Stimulated activated naive CD8-positive, alpha-beta T cell treated with anti-CD3 and anti-CD28 coated beads, Interleukin-15, Interleukin-2, amounts not matched to agents 100 ng/mL and 50 ng/mL, for 24 hours (primary cell): ENCODE results near the gene FCN2.

ENCODE experiments used
- H3K27ac Mint-ChIP-seq: one replicate; pipeline ENCODE4 v1.8.0; 2021; ENCODE audit warnings: mild to moderate bottlenecking, mixed read lengths
- H3K27me3 Mint-ChIP-seq: one replicate; pipeline ENCODE4 v1.8.0; 2021; ENCODE audit warnings: mixed read lengths
- H3K36me3 Mint-ChIP-seq: one replicate; pipeline ENCODE4 v1.8.0; 2021; ENCODE audit warnings: low read depth, mixed read lengths
- H3K4me1 Mint-ChIP-seq: one replicate; pipeline ENCODE4 v1.8.0; 2021; ENCODE audit warnings: low read depth, mixed read lengths
- H3K4me3 Mint-ChIP-seq: one replicate; pipeline ENCODE4 v1.8.0; 2021; ENCODE audit warnings: mild to moderate bottlenecking, mixed read lengths
- H3K9me3 Mint-ChIP-seq: one replicate; pipeline ENCODE4 v1.8.0; 2021; ENCODE audit warnings: mixed read lengths

Gene FCN2

DNA sequence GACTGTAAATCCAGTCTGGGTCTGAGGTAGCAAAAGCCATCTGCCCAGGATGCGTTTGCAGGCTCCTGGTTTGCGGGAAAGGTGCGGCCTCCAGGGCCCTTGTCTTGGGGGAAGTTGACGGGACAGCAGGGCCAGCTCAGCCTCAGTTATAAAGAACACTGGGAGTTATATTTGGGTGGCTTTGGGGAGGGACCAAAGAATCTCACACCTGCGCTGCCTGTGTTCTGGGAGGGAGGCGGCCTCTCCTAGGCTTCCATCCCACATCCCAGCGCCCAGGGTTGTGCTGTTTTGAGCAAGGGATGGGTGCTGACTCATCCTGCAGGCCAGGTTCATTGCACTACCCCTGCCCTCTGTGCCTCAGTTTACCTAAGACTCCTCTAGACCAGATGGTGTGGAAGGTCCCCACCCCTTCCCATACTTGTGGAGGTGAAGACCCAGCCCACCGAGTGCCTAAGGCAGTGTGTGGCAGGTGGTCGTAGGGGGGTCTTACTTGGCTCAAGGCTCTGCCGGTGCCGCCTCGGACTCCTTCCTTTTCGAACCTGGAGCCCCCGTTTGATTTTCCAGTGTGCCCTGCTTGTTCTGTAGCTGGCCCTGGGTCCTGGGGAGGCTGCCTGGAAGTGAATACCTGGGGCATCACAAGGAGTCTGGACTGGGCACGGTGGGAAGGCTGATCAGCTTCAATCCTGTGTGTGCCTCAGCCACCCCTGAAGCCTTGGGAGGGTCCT, 39.3 kb upstream of the FCN2 start:
- no peaks in the 10 kb centered on the region for H3K27me3 Mint-ChIP-seq
- no peaks in the 10 kb centered on the region for H3K4me1 Mint-ChIP-seq
- no peaks in the 10 kb centered on the region for H3K36me3 Mint-ChIP-seq
- no peak overlapping the region for H3K27ac Mint-ChIP-seq
- no peaks in the 10 kb centered on the region for H3K9me3 Mint-ChIP-seq
- no peak overlapping the region for H3K4me3 Mint-ChIP-seq

- Mint-ChIP-seq H3K4me3 (no peak overlapping the region), H3K27ac (no peak overlapping the region), H3K27me3 (no peaks in the 10 kb centered on the region)
Measured at GRCh38 chr9:134842321-134842720, 38.3 kb upstream of the FCN2 start.

GRCh38 chr9:134843740-134844139, 36.9 kb upstream of the FCN2 start:
- Mint-ChIP-seq H3K9me3 (no peaks in the 10 kb centered on the region), H3K27me3 (no peaks in the 10 kb centered on the region), H3K4me1 (no peaks in the 10 kb centered on the region), H3K36me3 (no peaks in the 10 kb centered on the region), H3K4me3 (no peak overlapping the region), H3K27ac (no peak overlapping the region)

More at GRCh38 chr9:134842321-134842720, 38.3 kb upstream of the FCN2 start:
- no peaks in the 10 kb centered on the region for H3K9me3 Mint-ChIP-seq
- no peaks in the 10 kb centered on the region for H3K4me1 Mint-ChIP-seq
- no peaks in the 10 kb centered on the region for H3K36me3 Mint-ChIP-seq

GRCh38 chr9:134844821-134845220, 35.8 kb upstream of the FCN2 start:
- no peaks in the 10 kb centered on the region for H3K27me3 Mint-ChIP-seq
- H3K4me3 Mint-ChIP-seq, result no peak overlapping the region
- H3K36me3 Mint-ChIP-seq, result no peaks in the 10 kb centered on the region
- no peaks in the 10 kb centered on the region for H3K4me1 Mint-ChIP-seq
- H3K27ac Mint-ChIP-seq, result no peak overlapping the region
- no peaks in the 10 kb centered on the region for H3K9me3 Mint-ChIP-seq

GRCh38 chr9:134846187-134846586, 34.4 kb upstream of the FCN2 start:
- Mint-ChIP-seq H3K27ac (no peak overlapping the region), H3K27me3 (no peaks in the 10 kb centered on the region), H3K4me1 (no peaks in the 10 kb centered on the region), H3K4me3 (no peak overlapping the region), H3K36me3 (no peaks in the 10 kb centered on the region), H3K9me3 (no peaks in the 10 kb centered on the region)

GRCh38 chr9:134846699-134847098, 33.9 kb upstream of the FCN2 start:
- H3K4me1 Mint-ChIP-seq, result no peaks in the 10 kb centered on the region

DNA sequence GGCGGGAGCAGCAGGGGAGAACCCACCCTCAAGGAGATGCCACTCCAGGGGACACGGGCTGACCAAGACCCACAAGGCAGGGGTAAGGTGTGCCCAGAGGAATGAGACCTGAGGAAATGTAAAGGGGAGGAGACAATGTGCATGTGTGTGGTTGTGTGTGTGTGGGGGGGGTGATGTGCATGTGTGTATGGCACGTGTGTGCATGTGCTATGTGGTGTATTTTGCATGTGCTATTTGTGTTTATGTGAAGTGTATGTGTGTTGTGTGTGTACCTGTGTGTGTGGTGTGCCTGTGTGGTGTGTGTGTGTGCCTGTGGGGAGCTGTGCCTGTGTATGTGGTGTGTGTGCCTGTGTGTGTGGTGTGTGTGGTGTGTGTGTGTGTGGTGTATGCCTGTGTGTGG, 33.5 kb upstream of the FCN2 start:
- Mint-ChIP-seq H3K27me3 (no peaks in the 10 kb centered on the region), H3K27ac (no peak overlapping the region), H3K4me3 (no peak overlapping the region), H3K36me3 (no peaks in the 10 kb centered on the region), H3K4me1 (no peaks in the 10 kb centered on the region), H3K9me3 (no peaks in the 10 kb centered on the region)

More at GRCh38 chr9:134846699-134847098, 33.9 kb upstream of the FCN2 start:
- H3K9me3 Mint-ChIP-seq, result no peaks in the 10 kb centered on the region
- no peaks in the 10 kb centered on the region for H3K27me3 Mint-ChIP-seq
- H3K27ac Mint-ChIP-seq, result no peak overlapping the region
- no peak overlapping the region for H3K4me3 Mint-ChIP-seq
- no peaks in the 10 kb centered on the region for H3K36me3 Mint-ChIP-seq

DNA sequence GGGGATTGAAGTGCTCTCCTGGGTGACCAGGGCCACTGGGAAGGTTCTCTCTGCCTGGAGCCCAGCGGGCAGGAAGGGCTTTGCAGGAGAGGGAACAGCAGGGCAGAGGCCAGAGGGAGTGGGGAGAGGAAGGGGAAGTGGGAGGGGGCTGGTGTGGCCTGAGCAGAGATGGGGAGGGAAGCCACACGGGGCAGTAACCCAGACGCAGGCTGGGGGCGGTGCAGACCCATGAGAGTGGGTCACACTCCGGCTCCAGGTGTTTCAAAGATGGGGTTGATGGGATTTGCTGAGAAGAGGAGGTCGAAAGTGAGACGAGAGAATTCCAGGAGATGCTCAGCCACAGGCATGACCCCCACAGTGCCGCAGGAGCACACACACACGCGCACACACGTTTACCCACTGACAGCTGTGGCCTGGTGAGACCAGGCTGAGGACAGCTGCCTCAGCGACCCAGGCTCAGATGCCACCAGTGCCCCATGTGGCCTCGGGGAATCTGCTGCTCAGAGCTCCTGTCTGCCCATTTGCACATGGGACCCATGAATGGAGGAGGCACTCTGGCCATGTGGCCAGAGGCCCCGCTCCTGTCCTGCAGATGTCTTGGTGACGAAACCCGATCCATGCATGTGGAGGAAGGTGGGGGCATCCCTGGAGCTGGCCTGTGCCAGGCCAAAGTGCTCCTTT, 32.7 kb upstream of the FCN2 start:
- Mint-ChIP-seq H3K36me3 (no peaks in the 10 kb centered on the region), H3K27ac (no peak overlapping the region), H3K4me3 (no peak overlapping the region), H3K4me1 (no peaks in the 10 kb centered on the region), H3K27me3 (no peaks in the 10 kb centered on the region), H3K9me3 (no peaks in the 10 kb centered on the region)

DNA sequence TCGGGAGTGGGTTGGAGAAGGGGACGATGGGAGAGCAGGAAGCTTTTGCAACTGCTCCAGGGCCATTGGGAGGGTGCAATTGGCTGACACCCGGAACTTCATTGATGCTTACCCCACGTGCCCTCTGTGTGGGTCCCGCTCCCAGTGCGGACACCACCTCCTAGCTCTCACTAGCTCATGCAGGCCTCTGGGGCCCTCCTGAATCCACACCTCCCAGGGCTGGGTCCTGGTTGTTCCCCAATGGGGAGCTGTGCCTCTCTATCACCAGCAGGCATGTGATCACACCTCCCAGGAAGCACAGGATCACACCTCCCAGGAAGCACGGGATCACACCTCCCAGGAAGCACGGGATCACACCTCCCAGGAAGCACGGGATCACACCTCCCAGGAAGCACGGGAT, 32.1 kb upstream of the FCN2 start:
- Mint-ChIP-seq H3K36me3 (no peaks in the 10 kb centered on the region), H3K9me3 (no peaks in the 10 kb centered on the region), H3K4me1 (no peaks in the 10 kb centered on the region)

DNA sequence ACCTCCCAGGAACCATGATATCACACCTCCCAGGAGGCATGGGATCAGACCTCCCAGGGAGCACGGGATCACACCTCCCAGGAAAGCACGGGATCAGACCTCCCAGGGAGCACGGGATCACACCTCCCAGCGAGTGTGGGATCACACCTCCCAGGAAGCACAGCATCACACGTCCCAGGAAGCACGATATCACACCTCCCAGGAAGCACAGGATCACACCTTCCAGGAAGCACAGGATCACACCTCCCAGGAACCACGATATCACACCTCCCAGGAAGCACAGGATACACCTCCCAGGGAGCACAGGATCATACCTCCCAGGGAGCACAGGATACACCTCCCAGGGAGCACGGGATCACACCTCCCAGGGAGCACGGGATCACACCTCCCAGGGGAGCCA, 30.0 kb upstream of the FCN2 start:
- Mint-ChIP-seq H3K4me3 (no peak overlapping the region), H3K36me3 (no peaks in the 10 kb centered on the region), H3K9me3 (no peaks in the 10 kb centered on the region), H3K4me1 (no peaks in the 10 kb centered on the region), H3K27me3 (peaks cover under 1% of the 10 kb centered on the region), H3K27ac (no peak overlapping the region)

More for the DNA sequence above, 32.1 kb upstream of the FCN2 start:
- no peak overlapping the region for H3K27ac Mint-ChIP-seq
- H3K4me3 Mint-ChIP-seq, result no peak overlapping the region
- H3K27me3 Mint-ChIP-seq, result no peaks in the 10 kb centered on the region

- no peaks in the 10 kb centered on the region for H3K9me3 Mint-ChIP-seq
- H3K36me3 Mint-ChIP-seq, result no peaks in the 10 kb centered on the region
- H3K4me3 Mint-ChIP-seq, result no peak overlapping the region
- H3K27me3 Mint-ChIP-seq, result peaks cover 4% of the 10 kb centered on the region
- no peaks in the 10 kb centered on the region for H3K4me1 Mint-ChIP-seq
- H3K27ac Mint-ChIP-seq, result no peak overlapping the region
Measured at GRCh38 chr9:134851020-134851419, 29.6 kb upstream of the FCN2 start.

GRCh38 chr9:134852906-134853654, 27.5 kb upstream of the FCN2 start:
- Mint-ChIP-seq H3K27me3 (peaks cover 10% of the 10 kb centered on the region), H3K36me3 (no peaks in the 10 kb centered on the region), H3K4me1 (peaks cover 10% of the 10 kb centered on the region), H3K4me3 (no peak overlapping the region), H3K9me3 (no peaks in the 10 kb centered on the region), H3K27ac (no peak overlapping the region)

DNA sequence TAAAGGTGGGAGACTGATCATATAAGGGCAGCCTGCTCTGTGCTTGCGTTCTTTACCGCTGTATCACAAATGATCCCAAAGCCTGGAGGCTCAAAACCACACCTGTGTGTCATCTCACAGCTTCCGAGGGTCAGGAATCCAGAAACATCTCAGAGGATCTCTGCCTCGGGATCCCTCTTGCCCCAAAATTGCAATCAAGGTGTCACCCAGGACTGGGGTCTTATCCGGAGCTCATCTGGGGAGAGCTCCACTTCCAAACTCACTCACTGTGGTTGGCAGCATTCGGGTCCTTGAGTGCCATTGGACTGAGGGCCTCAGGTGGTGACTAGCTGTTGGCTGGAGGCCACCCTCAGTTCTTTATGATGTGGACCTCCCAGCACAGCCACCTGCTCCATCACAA, 26.7 kb upstream of the FCN2 start:
- Mint-ChIP-seq H3K9me3 (no peaks in the 10 kb centered on the region), H3K4me1 (peaks cover 17% of the 10 kb centered on the region), H3K27me3 (peaks cover 11% of the 10 kb centered on the region), H3K4me3 (no peak overlapping the region), H3K27ac (no peak overlapping the region), H3K36me3 (no peaks in the 10 kb centered on the region)

GRCh38 chr9:134854541-134854981, 26.0 kb upstream of the FCN2 start:
- H3K9me3 Mint-ChIP-seq, result no peaks in the 10 kb centered on the region

GRCh38 chr9:134855231-134855899, 25.2 kb upstream of the FCN2 start:
- Mint-ChIP-seq H3K9me3 (no peaks in the 10 kb centered on the region), H3K27me3 (peaks cover 13% of the 10 kb centered on the region), H3K4me1 (peaks cover 18% of the 10 kb centered on the region), H3K36me3 (no peaks in the 10 kb centered on the region), H3K27ac (no peak overlapping the region), H3K4me3 (no peak overlapping the region)

More at GRCh38 chr9:134854541-134854981, 26.0 kb upstream of the FCN2 start:
- no peaks in the 10 kb centered on the region for H3K36me3 Mint-ChIP-seq
- H3K27ac Mint-ChIP-seq, result no peak overlapping the region
- H3K27me3 Mint-ChIP-seq, result peaks cover 13% of the 10 kb centered on the region
- peaks cover 18% of the 10 kb centered on the region for H3K4me1 Mint-ChIP-seq
- H3K4me3 Mint-ChIP-seq, result no peak overlapping the region
